LNCaP clone FGC (cell line): ENCODE results near the gene COMMD9.

Experiments
- DNase-seq: peaks from one replicate; pipeline ENCODE4 v3.0.0-alpha.2; 2011; ENCODE audit warnings: low read depth
- H3K4me3 ChIP-seq: 2 replicates; pipeline ENCODE4 v1.5.1; 2011; ENCODE audit warnings: mild to moderate bottlenecking, low read depth, low read length, control low read depth
- CTCF ChIP-seq: IDR thresholded peaks from 2 replicates; pipeline ENCODE4 v1.5.1; 2012; ENCODE audit warnings: mild to moderate bottlenecking; ENCODE audit not compliant: control insufficient read depth, insufficient read depth; ENCODE audit errors: extremely low read depth

COMMD9 gene

GRCh38 chr11:36309779-36310178 is 20.6 kb upstream of the COMMD9 start:
- no peak for DNase-seq
- TF ChIP-seq CTCF = no peak
- H3K4me3 ChIP-seq = no peak overlapping the region

GRCh38 chr11:36308577-36308976 is 19.4 kb upstream of the COMMD9 start:
- no peak for DNase-seq
- TF ChIP-seq CTCF = no peak
- no peak overlapping the region for H3K4me3 ChIP-seq

- no peak for DNase-seq
- H3K4me3 ChIP-seq = no peak overlapping the region
- peak; percentile 41 for TF ChIP-seq CTCF
Measured at GRCh38 chr11:36306888-36307287, 17.7 kb upstream of the COMMD9 start.

- H3K4me3 ChIP-seq = no peak overlapping the region
- TF ChIP-seq CTCF = no peak
- DNase-seq = no peak
Measured at GRCh38 chr11:36305047-36305446, 15.8 kb upstream of the COMMD9 start.

- DNase-seq = no peak
- no peak overlapping the region for H3K4me3 ChIP-seq
- TF ChIP-seq CTCF = no peak
Measured at GRCh38 chr11:36304351-36304750, 15.1 kb upstream of the COMMD9 start.

- peak; percentile 67 for DNase-seq
- no peak for TF ChIP-seq CTCF
- H3K4me3 ChIP-seq = no peak overlapping the region
Measured at GRCh38 chr11:36300650-36301049, 11.4 kb upstream of the COMMD9 start.

GRCh38 chr11:36296884-36297543 is 7.8 kb upstream of the COMMD9 start:
- DNase-seq = no peak
- no peak for TF ChIP-seq CTCF
- no peak overlapping the region for H3K4me3 ChIP-seq
